RWPE1 (cell line): ENCODE results near the gene SCD5.

Experiments
- CTCF ChIA-PET: fragments of 350-600 bp; sonication (Branson Sonifier 250); formaldehyde crosslinking; extraction: SDS; loops from one replicate; lab custom pipeline; 2021; lab: Yijun Ruan, JAX
- POLR2A ChIA-PET: fragments of 400-600 bp; formaldehyde crosslinking; extraction: SDS; loops from one replicate; lab custom pipeline; 2020; ENCODE audit warnings: antibody characterized with exemption; ENCODE audit not compliant: low non-redundant PET; lab: Yijun Ruan, JAX
- DNase-seq: peaks from one replicate; pipeline ENCODE4 v3.0.0; 2012; ENCODE audit warnings: low spot score
- H3K27ac ChIP-seq: fragments of 450-650 bp; 2 replicates; pipeline ENCODE4 v1.5.1; 2017
- CTCF ChIP-seq: fragments of 450-650 bp; conservative IDR thresholded peaks from 2 replicates; pipeline ENCODE4 v1.5.1; 2017; ENCODE audit warnings: low read depth, mild to moderate bottlenecking

SCD5 gene

GRCh38 chr4:82777857-82778525, 20.6 kb downstream of the SCD5 start:
- POLR2A ChIA-PET, result no interaction called here
- no peak for DNase-seq
- CTCF ChIA-PET, result no interaction called here
- TF ChIP-seq CTCF, result no peak
- no peak overlapping the region for H3K27ac ChIP-seq

GRCh38 chr4:82776925-82777542, 21.6 kb downstream of the SCD5 start:
- TF ChIP-seq CTCF, result no peak
- H3K27ac ChIP-seq, result no peak overlapping the region
- CTCF ChIA-PET, result interaction anchor here (0.5 kb wide), 1 partner anchor 265 kb away, joined by 4 read pairs; no protein-coding TSS in a partner anchor
- POLR2A ChIA-PET, result no interaction called here
- no peak for DNase-seq

GRCh38 chr4:82775243-82775642, 23.4 kb downstream of the SCD5 start:
- no peak overlapping the region for H3K27ac ChIP-seq
- DNase-seq, result no peak
- CTCF ChIA-PET, result no interaction called here
- POLR2A ChIA-PET, result no interaction called here
- TF ChIP-seq CTCF, result no peak

GRCh38 chr4:82774711-82775171, 23.9 kb downstream of the SCD5 start:
- no peak overlapping the region for H3K27ac ChIP-seq
- no peak for DNase-seq
- ChIA-PET POLR2A (no interaction called here), CTCF (no interaction called here)
- TF ChIP-seq CTCF, result no peak

- POLR2A ChIA-PET, result no interaction called here
- no peak overlapping the region for H3K27ac ChIP-seq
- CTCF ChIA-PET, result no interaction called here
- no peak for DNase-seq
- no peak for TF ChIP-seq CTCF
These were observed 25.5 kb downstream of the SCD5 start for GRCh38 chr4:82773057-82773456.

- CTCF ChIA-PET, result no interaction called here
- DNase-seq, result no peak
- POLR2A ChIA-PET, result no interaction called here
- no peak overlapping the region for H3K27ac ChIP-seq
- no peak for TF ChIP-seq CTCF
These were observed 28.0 kb downstream of the SCD5 start for GRCh38 chr4:82770607-82771006.
